ENCODE data around the gene TOR1AIP2. TPM values are rescaled to one million over a fixed set of nuclear protein-coding genes. Genes with fewer than 3 reads are reported as not detected.

TOR1AIP2 gene
- total RNA-seq, 1 experiment from 2014 or later: 73.9 TPM

DNA sequence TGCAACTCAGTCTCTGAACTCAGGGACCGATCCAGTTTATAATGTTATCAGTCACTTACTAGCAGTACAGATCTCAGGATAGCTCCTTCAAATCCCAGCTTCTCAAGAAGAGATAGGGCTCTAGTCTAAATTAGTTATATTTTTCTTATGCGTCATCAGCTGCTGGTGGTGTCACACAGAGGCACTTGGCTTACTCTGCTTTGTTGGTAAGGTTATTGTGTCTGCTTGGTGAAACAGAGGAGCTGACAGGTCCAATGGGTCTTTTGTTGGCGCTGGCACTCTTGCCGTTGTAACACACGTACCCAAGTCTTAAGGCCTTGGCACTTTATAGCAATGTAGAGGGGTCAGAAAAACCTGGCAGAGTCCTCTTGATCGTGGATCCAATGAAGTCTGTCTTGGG, 12.2 kb downstream of the TOR1AIP2 start:
- H2BK12ac ChIP-seq (ENCODE audit: insufficient read length, low read depth, low read length): no peak overlapping the region
- no peak overlapping the region for H3K4ac ChIP-seq (ENCODE audit: low read depth, low read length)
- H3K23ac ChIP-seq (ENCODE audit: insufficient read length, low read depth, low read length): no peak overlapping the region
- H2BK5ac ChIP-seq (ENCODE audit: insufficient read length, low read length): no peak overlapping the region
- H4K20me1 ChIP-seq (ENCODE audit: control insufficient read depth, insufficient read depth, insufficient read length): no peaks in the 10 kb centered on the region
- Mint-ChIP-seq H3K27ac (no peak overlapping the region; a peak in 1 of 7 replicates), H3K27me3 (ENCODE audit: low read depth) (no peaks in the 10 kb centered on the region), H3K4me1 (peaks cover 5 to 6% of the 10 kb centered on the region in 2 experiments; a peak in 3 of 4 replicates), H3K36me3 (ENCODE audit: insufficient read depth in 1 of 3, low read depth in 3 of 3) (peaks cover 17 to 57% (median 44%) of the 10 kb centered on the region in 3 experiments; a peak in 6 of 7 replicates), H3K9me3 (no peaks in the 10 kb centered on the region), H3K4me3 (no peak overlapping the region)
- H3K23me2 ChIP-seq (ENCODE audit: insufficient read length, low read depth, low read length, poor library complexity, severe bottlenecking): no peaks in the 10 kb centered on the region
- H3K79me2 ChIP-seq (ENCODE audit: insufficient read depth, low read length): peaks cover 2% of the 10 kb centered on the region; the same call in 1 of the 2 replicates
- no peak overlapping the region for H3K56ac ChIP-seq (ENCODE audit: insufficient read length, low read depth, low read length)
- H4K8ac ChIP-seq (replicated peaks; ENCODE audit: insufficient read length, low read depth, low read length): no peak overlapping the region
- no peak overlapping the region for H3K27ac ChIP-seq (ENCODE audit: insufficient read length, low read depth, low read length)
- H3K18ac ChIP-seq (ENCODE audit: insufficient read length, low read depth, low read length): no peak overlapping the region
- no peaks in the 10 kb centered on the region for H3K79me1 ChIP-seq (ENCODE audit: insufficient read depth, low read depth, low read length, poor library complexity, severe bottlenecking)
- H2BK20ac ChIP-seq (ENCODE audit: low read depth, low read length, poor library complexity, severe bottlenecking): no peak overlapping the region
- H3T11ph ChIP-seq (ENCODE audit: low read length): no peak overlapping the region
- no peak overlapping the region for H4K91ac ChIP-seq (ENCODE audit: insufficient read length, low read depth, low read length)
- no peak overlapping the region for H3K4me2 ChIP-seq (ENCODE audit: insufficient read depth, insufficient read length, low read length)
- no peak for DNase-seq
- H2BK120ac ChIP-seq (ENCODE audit: low read depth, low read length, poor library complexity, severe bottlenecking): no peak overlapping the region
- no peaks in the 10 kb centered on the region for H3K9me3 ChIP-seq (ENCODE audit: control insufficient read depth, low read depth, low read length)
- H3K14ac ChIP-seq (ENCODE audit: insufficient read depth, low read length): no peak overlapping the region
- H2AFZ ChIP-seq (ENCODE audit: low read length): no peak overlapping the region
- H2BK15ac ChIP-seq (ENCODE audit: low read depth, low read length): no peak overlapping the region
- no peaks in the 10 kb centered on the region for H3K4me1 ChIP-seq (ENCODE audit: insufficient read depth, low read length)
- H3K27me3 ChIP-seq (ENCODE audit: insufficient read depth, low read length): no peaks in the 10 kb centered on the region
- H4K5ac ChIP-seq (ENCODE audit: insufficient read length, low read depth, low read length): no peak overlapping the region
- WGBS (ENCODE audit: extremely low coverage, insufficient read length, low lambda C conversion rate): no CpG with 5 or more reads among the region's 6 CpGs
- TF ChIP-seq, protein P1, sequence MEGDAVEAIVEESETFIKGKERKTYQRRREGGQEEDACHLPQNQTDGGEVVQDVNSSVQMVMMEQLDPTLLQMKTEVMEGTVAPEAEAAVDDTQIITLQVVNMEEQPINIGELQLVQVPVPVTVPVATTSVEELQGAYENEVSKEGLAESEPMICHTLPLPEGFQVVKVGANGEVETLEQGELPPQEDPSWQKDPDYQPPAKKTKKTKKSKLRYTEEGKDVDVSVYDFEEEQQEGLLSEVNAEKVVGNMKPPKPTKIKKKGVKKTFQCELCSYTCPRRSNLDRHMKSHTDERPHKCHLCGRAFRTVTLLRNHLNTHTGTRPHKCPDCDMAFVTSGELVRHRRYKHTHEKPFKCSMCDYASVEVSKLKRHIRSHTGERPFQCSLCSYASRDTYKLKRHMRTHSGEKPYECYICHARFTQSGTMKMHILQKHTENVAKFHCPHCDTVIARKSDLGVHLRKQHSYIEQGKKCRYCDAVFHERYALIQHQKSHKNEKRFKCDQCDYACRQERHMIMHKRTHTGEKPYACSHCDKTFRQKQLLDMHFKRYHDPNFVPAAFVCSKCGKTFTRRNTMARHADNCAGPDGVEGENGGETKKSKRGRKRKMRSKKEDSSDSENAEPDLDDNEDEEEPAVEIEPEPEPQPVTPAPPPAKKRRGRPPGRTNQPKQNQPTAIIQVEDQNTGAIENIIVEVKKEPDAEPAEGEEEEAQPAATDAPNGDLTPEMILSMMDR (conservative IDR thresholded peaks at IDR 0.05): no peak
- no peak overlapping the region for H2AK5ac ChIP-seq (ENCODE audit: insufficient read length, low read length)
- no peak overlapping the region for H3K9ac ChIP-seq (ENCODE audit: extremely low read depth, insufficient read length, low read length)

Data from H9 (cell line).